Duodenal mucosa (tissue), 2 donors: Measurements from ENCODE around the gene KCNK5.
A peak's percentile ranks its signal among the peaks of the same experiment; 100 is the strongest.

ENCODE experiments used
- H3K27ac ChIP-seq: one replicate; pipeline ENCODE4 v1.7.0; 2013; ENCODE audit warnings: low read depth, low read length
- H3K27me3 ChIP-seq, 2 donors: one replicate each; pipeline ENCODE4 v1.7.0; 2013; ENCODE audit warnings: low read length in 2 of 2, control low read depth in 1 of 2; ENCODE audit not compliant: insufficient read depth in 2 of 2, control insufficient read depth in 1 of 2
- H3K36me3 ChIP-seq, 2 donors: one replicate each; pipeline ENCODE4 v1.7.0; 2013; ENCODE audit warnings: low read length in 2 of 2, control low read depth in 1 of 2; ENCODE audit not compliant: insufficient read depth in 2 of 2, control insufficient read depth in 1 of 2
- H3K4me1 ChIP-seq, 2 donors: one replicate each; pipeline ENCODE4 v1.7.0; 2013; ENCODE audit warnings: low read length in 2 of 2, control low read depth in 1 of 2; ENCODE audit not compliant: insufficient read depth in 2 of 2, control insufficient read depth in 1 of 2
- H3K4me3 ChIP-seq, 2 donors: one replicate each; pipeline ENCODE4 v1.7.0; 2013; ENCODE audit warnings: low read length in 2 of 2, low read depth in 1 of 2
- H3K9ac ChIP-seq, 2 donors: one replicate each; pipeline ENCODE4 v1.7.0; 2013; ENCODE audit warnings: low read length in 2 of 2, low read depth in 1 of 2
- H3K9me3 ChIP-seq, 2 donors: one replicate each; pipeline ENCODE4 v1.7.0; 2013; ENCODE audit warnings: low read length in 2 of 2, control low read depth in 1 of 2; ENCODE audit not compliant: control insufficient read depth in 1 of 2

KCNK5 gene

DNA sequence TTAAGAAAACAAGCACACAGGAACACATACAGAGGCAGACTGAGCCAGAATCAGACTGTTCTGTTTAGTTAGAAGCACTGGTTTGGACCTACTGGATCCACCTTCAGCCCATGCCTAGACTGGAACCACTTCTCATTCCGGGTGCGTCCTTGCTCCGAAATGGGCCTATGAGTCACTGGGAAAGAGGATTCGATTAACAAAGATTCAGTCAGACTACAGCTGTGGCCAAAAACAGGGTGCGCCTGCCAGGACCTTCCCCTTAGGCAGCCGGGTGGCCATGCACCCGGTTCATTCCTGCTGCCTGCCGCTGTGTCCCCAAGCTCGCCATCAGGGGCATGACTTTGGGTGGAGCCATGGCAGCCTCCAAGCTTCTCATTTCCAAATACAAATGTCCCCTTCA lies 14.5 kb upstream of the KCNK5 start:
- no peak overlapping the region for H3K27ac ChIP-seq

DNA sequence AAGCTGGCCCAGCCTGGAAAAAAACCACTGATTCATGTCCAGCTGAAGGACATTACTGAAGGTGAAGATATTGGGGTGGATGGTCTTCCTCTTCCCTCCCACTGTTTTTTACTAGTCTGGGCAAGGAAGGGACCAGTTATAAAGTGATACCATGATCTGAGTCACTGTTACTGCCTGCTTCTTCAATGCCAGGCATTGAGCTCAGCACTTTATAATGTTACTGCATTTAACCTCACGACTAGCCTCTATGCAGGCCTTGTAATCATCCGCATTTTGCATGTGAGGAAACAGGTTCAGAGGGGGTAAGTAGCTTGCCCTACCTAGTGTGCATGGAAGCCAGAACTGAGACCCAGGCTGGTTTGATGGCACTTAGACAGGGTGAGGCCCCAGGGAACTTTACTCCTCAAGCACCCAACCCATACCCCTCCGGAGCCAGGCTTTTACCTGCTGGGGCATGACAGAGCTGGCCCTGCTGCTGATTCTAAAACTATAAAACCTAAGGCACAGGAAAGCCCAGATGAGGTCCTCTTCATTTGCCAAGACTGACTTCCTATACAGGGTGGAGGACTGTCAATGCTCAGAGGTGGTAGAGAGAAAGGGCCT lies 11.0 kb upstream of the KCNK5 start:
- H3K4me3 ChIP-seq: no peak overlapping the region
- no peak overlapping the region for H3K9ac ChIP-seq
- H3K27me3 ChIP-seq: no peaks in the 10 kb centered on the region
- H3K27ac ChIP-seq: no peak overlapping the region
- H3K9me3 ChIP-seq: no peaks in the 10 kb centered on the region
- H3K4me1 ChIP-seq: peaks cover 15 to 17% of the 10 kb centered on the region in 2 donors
- H3K36me3 ChIP-seq: no peaks in the 10 kb centered on the region

More for the DNA sequence above, 14.5 kb upstream of the KCNK5 start:
- Histone ChIP-seq H3K4me3 (no peak overlapping the region), H3K27me3 (no peaks in the 10 kb centered on the region), H3K36me3 (no peaks in the 10 kb centered on the region), H3K4me1 (peaks cover 21 to 22% of the 10 kb centered on the region in 2 donors), H3K9me3 (no peaks in the 10 kb centered on the region), H3K9ac (no peak overlapping the region)

DNA sequence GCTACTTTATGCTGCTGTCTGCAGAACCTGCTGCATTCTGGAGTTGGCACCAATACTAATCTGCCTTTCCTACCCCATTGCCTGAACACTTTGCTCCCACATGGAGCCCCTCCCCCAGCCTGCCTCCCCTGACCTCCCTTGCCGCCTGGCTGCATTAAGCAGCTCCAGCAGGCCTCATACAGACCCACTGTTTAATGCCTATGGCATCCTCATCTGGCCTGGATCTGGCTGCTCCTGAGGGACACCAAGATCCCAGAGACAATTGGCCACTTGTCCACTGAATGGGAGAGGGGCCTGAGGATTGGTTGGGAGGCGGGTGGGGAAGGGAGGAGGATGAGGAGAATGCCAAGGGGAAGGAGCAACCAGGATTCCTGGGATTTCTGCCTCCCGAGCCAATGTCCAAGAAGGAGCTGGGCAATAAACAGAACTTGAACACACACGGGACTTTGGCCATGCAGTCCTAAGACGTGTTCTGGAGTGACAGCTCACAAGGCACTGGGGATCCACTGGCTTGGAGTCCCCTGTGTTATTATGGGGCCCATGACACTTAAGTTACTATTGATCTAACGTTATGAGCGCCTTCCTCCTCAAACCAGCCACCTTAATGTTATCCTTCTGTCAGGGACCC lies 10.4 kb upstream of the KCNK5 start:
- H3K4me3 ChIP-seq: no peak overlapping the region
- peaks cover 15 to 17% of the 10 kb centered on the region in 2 donors for H3K4me1 ChIP-seq
- no peaks in the 10 kb centered on the region for H3K9me3 ChIP-seq
- no peaks in the 10 kb centered on the region for H3K36me3 ChIP-seq
- H3K9ac ChIP-seq: no peak overlapping the region
- H3K27me3 ChIP-seq: no peaks in the 10 kb centered on the region
- H3K27ac ChIP-seq: no peak overlapping the region

DNA sequence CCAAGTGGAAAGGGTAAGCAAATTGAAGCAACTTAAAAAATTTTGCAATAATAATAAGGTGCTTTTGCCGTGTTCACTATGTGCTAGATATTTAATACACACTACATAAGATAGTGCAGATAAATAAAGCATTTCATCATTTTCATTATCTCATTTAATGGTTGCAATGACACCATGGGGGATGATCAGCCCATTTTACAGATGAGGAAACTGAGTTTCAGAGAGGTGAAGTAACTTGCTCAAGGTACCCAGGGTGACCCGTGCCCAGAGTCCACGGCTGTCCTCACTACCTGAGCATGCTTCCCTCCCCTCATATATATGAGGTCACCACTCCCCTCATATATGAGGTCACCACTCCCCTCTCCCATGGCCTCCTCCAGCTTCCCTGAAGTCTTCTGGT lies 7.5 kb upstream of the KCNK5 start:
- H3K27ac ChIP-seq: no peak overlapping the region
- no peaks in the 10 kb centered on the region for H3K27me3 ChIP-seq
- H3K9me3 ChIP-seq: no peaks in the 10 kb centered on the region
- H3K9ac ChIP-seq: no peak overlapping the region
- H3K4me3 ChIP-seq: no peak overlapping the region
- H3K4me1 ChIP-seq: peaks cover 15 to 20% of the 10 kb centered on the region in 2 donors
- H3K36me3 ChIP-seq: no peaks in the 10 kb centered on the region

DNA sequence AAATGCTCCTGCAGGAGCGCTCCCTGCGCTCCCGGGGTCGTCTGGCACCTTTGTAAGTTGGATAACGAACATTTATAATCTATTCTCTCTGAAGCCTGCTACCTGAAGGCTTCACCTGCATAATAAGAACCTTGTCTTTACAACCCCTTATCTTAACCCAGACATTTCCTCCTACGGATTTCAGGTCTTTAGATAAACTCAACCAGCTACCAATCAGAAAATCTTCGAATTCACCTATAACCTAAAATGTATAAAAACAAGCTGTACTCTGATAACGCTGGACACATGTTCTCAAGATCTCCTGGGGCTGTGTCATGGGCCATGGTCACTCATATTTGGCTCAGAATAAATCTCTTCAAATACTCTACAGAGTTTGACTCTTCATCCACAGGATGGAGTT lies 4.1 kb upstream of the KCNK5 start:
- H3K27ac ChIP-seq: no peak overlapping the region
- H3K9me3 ChIP-seq: no peaks in the 10 kb centered on the region
- peaks cover 3 to 7% of the 10 kb centered on the region in 2 donors for H3K4me1 ChIP-seq
- H3K9ac ChIP-seq: no peak overlapping the region
- no peaks in the 10 kb centered on the region for H3K27me3 ChIP-seq
- no peak overlapping the region for H3K4me3 ChIP-seq
- no peaks in the 10 kb centered on the region for H3K36me3 ChIP-seq

DNA sequence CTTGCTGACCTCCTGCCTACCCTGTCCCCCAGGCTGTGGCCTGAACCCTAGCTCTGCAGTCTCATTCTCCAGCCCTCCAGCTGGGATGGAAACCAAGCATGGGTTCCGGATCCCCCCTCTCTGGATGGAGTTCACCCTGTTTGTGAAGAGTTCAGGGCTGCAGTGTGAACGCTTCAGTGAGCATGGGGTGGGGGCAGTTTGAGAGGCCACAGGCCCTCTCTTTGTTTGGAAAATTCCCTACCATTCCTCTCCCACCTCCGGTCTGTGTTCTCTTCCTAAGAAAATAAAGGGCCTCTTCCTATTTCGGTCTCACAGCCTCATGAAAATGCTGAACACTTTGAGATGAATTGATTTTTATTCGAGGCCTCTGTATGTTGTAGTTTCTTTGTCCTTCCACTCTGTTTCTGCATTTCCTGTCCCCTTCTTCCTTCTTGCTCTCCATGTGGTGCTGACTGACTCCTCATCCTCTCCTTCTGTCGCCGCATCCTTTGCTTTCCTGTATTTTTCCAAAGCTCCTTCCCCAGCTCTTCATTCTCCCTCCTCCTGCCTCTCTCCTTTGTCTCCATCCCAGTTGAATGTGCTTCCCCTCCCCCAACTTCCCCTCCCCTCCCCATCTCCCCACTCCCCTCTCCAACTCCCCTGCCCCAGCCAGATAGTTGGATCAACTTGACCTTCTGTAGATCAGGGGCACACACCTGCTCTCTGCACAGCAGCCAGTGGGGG lies 2.4 kb upstream of the KCNK5 start:
- H3K27ac ChIP-seq: no peak overlapping the region
- no peaks in the 10 kb centered on the region for H3K36me3 ChIP-seq
- peaks cover 3 to 15% of the 10 kb centered on the region in 2 donors for H3K4me1 ChIP-seq
- H3K4me3 ChIP-seq: no peak overlapping the region
- H3K27me3 ChIP-seq: no peaks in the 10 kb centered on the region
- H3K9me3 ChIP-seq: no peaks in the 10 kb centered on the region
- H3K9ac ChIP-seq: no peak overlapping the region

DNA sequence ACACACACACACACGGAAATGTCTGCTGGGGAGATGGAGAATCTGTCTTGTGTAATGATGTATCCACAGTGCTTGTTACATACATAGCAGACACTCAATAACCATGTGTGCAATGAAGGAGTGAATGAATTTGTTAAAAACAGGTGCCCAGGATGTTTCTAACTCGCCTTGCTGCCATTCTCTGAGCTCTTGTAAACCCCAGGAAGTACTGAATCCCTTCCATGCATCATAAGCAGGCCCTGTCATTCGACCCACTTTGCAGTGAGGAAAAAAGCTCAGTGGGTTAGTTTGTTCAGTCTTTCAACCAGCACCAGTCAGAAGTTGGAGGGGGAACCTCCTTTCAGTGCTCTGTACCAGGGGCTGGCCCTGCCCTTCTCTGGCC lies 1.4 kb upstream of the KCNK5 start:
- Histone ChIP-seq H3K36me3 (no peaks in the 10 kb centered on the region), H3K4me1 (peaks cover 12 to 23% of the 10 kb centered on the region in 2 donors), H3K9me3 (no peaks in the 10 kb centered on the region), H3K27me3 (no peaks in the 10 kb centered on the region), H3K9ac (no peak overlapping the region), H3K4me3 (no peak overlapping the region), H3K27ac (no peak overlapping the region)

DNA sequence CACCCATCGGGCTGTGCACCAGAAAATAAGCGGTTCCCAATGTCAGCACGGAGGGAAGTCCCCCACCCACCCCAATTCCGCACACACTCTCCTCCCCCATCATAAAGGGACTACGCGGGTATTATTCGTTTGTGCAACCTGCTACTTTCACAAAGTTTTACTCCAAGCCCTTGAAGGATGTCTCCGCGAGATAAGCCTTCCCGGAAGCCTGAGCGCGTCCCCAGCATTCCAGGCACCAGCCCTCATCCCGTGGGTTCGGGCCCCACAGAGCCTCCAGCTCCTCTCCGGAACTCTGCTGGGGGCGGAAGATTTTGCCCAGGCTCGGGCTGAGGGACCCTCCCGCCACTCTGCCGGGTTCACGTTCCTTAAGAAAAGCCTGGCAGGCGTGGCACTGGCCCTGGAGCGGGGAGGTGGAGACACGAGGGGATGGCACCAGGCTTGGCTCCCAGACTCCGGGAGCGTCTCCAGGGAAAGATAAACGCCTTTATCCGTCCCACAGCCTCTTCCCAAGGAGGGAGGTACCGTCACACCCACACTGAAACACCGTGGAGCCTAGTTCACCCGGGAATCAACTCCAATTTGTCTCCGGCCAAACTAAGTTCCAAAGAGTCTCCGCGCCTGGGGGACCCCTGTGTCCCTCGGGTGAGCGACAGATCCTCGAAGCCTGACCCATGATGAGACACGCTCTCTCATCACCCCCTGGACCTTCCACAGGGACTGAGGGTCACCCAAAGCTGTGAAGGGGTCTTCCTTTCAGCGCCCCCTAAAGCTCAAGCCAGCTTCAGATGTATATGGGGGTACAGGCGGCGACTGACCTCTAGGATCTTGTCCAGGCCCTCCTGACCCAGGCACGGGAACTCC lies 934 bp downstream of the KCNK5 start:
- no peaks in the 10 kb centered on the region for H3K36me3 ChIP-seq
- H3K4me3 ChIP-seq: peak overlapping the region; percentile 92
- H3K27me3 ChIP-seq: no peaks in the 10 kb centered on the region
- peak overlapping the region; percentile 68 for H3K27ac ChIP-seq
- H3K4me1 ChIP-seq: peaks cover 32 to 46% of the 10 kb centered on the region in 2 donors
- peak overlapping the region; percentile 81 to 93 for H3K9ac ChIP-seq
- no peaks in the 10 kb centered on the region for H3K9me3 ChIP-seq

DNA sequence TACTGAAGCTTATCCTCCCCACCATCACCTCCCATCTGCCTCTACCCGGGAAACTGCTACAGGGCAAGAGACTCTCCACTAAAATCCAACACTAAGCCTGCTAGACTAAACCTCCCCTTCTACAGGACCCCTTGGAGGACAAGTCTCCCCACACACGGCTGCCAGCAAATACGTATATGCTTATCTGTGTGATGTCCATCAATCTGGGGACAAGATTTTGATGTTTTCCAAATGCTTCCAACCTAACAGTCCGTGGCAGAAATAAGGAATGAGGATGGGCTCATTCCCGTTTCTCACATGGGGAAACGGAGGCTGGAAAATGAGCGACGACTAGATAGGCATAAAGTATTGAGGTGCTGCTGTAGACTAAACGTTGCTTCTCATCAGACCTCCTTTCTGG lies 1.8 kb downstream of the KCNK5 start:
- peak overlapping the region; percentile 36 for H3K27ac ChIP-seq
- peak overlapping the region; percentile 81 to 93 for H3K9ac ChIP-seq
- peaks cover 39 to 51% of the 10 kb centered on the region in 2 donors for H3K4me1 ChIP-seq
- H3K36me3 ChIP-seq: no peaks in the 10 kb centered on the region
- H3K9me3 ChIP-seq: no peaks in the 10 kb centered on the region
- H3K4me3 ChIP-seq: peak overlapping the region; percentile 92
- H3K27me3 ChIP-seq: no peaks in the 10 kb centered on the region
